ENCODE measurements around the gene TUBGCP3. TPM values are rescaled to one million over a fixed set of nuclear protein-coding genes. Genes with fewer than 3 reads are reported as not detected.

The TUBGCP3 gene
- total and polyA plus RNA-seq, 9 of the 15 experiments (the other 6 are each of a cell fraction or from before 2014, with no cell fraction given) = 3.0 to 24.8 (median 15.2) TPM

- TF ChIP-seq NFE2L1 (tag; IDR thresholded peaks at IDR 0.05; ENCODE audit: borderline replicate concordance, low read depth) (no peak), ZNF76 (CRISPR knock-in tag; IDR thresholded peaks at IDR 0.05; ENCODE audit: borderline replicate concordance) (peak; percentile 74; the same call in 1 of the 2 replicates), JUND (IDR thresholded peaks at IDR 0.05; ENCODE audit: borderline replicate concordance, low read depth, low read length) (peak; percentile 51), JUND (tag; IDR thresholded peaks at IDR 0.05; ENCODE audit: borderline replicate concordance, low read depth, low read length) (peak; percentile 45; the same call in 1 of the 3 replicates), POLR2AphosphoS5 (IDR thresholded peaks at IDR 0.05; ENCODE audit: control insufficient read depth, insufficient read depth, low read depth, low read length) (peak; percentile 51), ZBTB34 (CRISPR knock-in tag; IDR thresholded peaks at IDR 0.05) (no peak), HEY1 (CRISPR knock-in tag; IDR thresholded peaks at IDR 0.05; ENCODE audit: borderline replicate concordance) (no peak), NCOA6 (IDR thresholded peaks at IDR 0.05) (no peak), MECOM (CRISPR knock-in tag; IDR thresholded peaks at IDR 0.05) (no peak), ATF2 (CRISPR knock-in tag; IDR thresholded peaks at IDR 0.05) (no peak), RBM15 (IDR thresholded peaks at IDR 0.05; ENCODE audit: insufficient read depth, low read length) (no peak), ETV1 (tag; conservative IDR thresholded peaks at IDR 0.05; ENCODE audit: low read depth) (0 out of 2 replicates have a peak, but pooled peaks have one; percentile 26), HDAC8 (tag; IDR thresholded peaks at IDR 0.05) (peak; percentile 64; the same call in 1 of the 2 replicates), RBM25 (IDR thresholded peaks at IDR 0.05; ENCODE audit: low read depth, low read length, severe bottlenecking) (no peak)
- TF ChIP-seq, protein P1, sequence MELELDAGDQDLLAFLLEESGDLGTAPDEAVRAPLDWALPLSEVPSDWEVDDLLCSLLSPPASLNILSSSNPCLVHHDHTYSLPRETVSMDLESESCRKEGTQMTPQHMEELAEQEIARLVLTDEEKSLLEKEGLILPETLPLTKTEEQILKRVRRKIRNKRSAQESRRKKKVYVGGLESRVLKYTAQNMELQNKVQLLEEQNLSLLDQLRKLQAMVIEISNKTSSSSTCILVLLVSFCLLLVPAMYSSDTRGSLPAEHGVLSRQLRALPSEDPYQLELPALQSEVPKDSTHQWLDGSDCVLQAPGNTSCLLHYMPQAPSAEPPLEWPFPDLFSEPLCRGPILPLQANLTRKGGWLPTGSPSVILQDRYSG (tag; conservative IDR thresholded peaks at IDR 0.05; ENCODE audit: low read depth) = peak; percentile 65; the same call in 1 of the 2 replicates
- TF ChIP-seq, protein P2, sequence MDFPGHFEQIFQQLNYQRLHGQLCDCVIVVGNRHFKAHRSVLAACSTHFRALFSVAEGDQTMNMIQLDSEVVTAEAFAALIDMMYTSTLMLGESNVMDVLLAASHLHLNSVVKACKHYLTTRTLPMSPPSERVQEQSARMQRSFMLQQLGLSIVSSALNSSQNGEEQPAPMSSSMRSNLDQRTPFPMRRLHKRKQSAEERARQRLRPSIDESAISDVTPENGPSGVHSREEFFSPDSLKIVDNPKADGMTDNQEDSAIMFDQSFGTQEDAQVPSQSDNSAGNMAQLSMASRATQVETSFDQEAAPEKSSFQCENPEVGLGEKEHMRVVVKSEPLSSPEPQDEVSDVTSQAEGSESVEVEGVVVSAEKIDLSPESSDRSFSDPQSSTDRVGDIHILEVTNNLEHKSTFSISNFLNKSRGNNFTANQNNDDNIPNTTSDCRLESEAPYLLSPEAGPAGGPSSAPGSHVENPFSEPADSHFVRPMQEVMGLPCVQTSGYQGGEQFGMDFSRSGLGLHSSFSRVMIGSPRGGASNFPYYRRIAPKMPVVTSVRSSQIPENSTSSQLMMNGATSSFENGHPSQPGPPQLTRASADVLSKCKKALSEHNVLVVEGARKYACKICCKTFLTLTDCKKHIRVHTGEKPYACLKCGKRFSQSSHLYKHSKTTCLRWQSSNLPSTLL (IDR thresholded peaks at IDR 0.05) = no peak
- TF ChIP-seq, protein P3, sequence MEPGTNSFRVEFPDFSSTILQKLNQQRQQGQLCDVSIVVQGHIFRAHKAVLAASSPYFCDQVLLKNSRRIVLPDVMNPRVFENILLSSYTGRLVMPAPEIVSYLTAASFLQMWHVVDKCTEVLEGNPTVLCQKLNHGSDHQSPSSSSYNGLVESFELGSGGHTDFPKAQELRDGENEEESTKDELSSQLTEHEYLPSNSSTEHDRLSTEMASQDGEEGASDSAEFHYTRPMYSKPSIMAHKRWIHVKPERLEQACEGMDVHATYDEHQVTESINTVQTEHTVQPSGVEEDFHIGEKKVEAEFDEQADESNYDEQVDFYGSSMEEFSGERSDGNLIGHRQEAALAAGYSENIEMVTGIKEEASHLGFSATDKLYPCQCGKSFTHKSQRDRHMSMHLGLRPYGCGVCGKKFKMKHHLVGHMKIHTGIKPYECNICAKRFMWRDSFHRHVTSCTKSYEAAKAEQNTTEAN (CRISPR knock-in tag; IDR thresholded peaks at IDR 0.05) = no peak
- TF ChIP-seq, protein P4, sequence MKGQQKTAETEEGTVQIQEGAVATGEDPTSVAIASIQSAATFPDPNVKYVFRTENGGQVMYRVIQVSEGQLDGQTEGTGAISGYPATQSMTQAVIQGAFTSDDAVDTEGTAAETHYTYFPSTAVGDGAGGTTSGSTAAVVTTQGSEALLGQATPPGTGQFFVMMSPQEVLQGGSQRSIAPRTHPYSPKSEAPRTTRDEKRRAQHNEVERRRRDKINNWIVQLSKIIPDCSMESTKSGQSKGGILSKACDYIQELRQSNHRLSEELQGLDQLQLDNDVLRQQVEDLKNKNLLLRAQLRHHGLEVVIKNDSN (CRISPR knock-in tag; IDR thresholded peaks at IDR 0.05) = no peak
Observed at GRCh38 chr13:112587764-112588489, at the start of gene TUBGCP3 (continued).
